WTC11 (cell line): ENCODE measurements around the gene LAMB4. TPM values are rescaled to one million over a fixed set of nuclear protein-coding genes. Genes with fewer than 3 reads are reported as not detected.

ENCODE experiments used
- ATAC-seq: fragments of 200-7000 bp; cut with Tn5 transposase; 2 replicates; pipeline ENCODE4 v1.10.0; 2021; ENCODE audit warnings: mild to moderate bottlenecking, moderate library complexity
- CTCF ChIA-PET: fragments of 300-600 bp; sonication (Branson Sonifier 250); formaldehyde crosslinking; loops from one replicate; lab custom pipeline; 2021; ENCODE audit warnings: antibody characterized with exemption; lab: Charles Lee
- POLR2A ChIA-PET: fragments of 350-600 bp; sonication (Branson Sonifier 250); formaldehyde crosslinking; loops from one replicate; lab custom pipeline; 2021; ENCODE audit warnings: antibody characterized with exemption; lab: Charles Lee
- DNase-seq: peaks from one replicate; pipeline ENCODE4 v3.0.0; 2021; ENCODE audit warnings: low spot score
- H3K27ac Mint-ChIP-seq: 2 replicates; pipeline ENCODE4 v1.8.0; 2021; ENCODE audit warnings: mixed read lengths
- H3K27me3 Mint-ChIP-seq: 2 replicates; pipeline ENCODE4 v1.8.0; 2021; ENCODE audit warnings: low read depth, mild to moderate bottlenecking, moderate library complexity, mixed read lengths
- H3K36me3 Mint-ChIP-seq: 2 replicates; pipeline ENCODE4 v1.8.0; 2021; ENCODE audit warnings: mixed read lengths
- H3K4me1 Mint-ChIP-seq: 2 replicates; pipeline ENCODE4 v1.8.0; 2022; ENCODE audit warnings: mixed read lengths
- H3K4me3 Mint-ChIP-seq: 2 replicates; pipeline ENCODE4 v1.8.0; 2021; ENCODE audit warnings: mild to moderate bottlenecking, moderate library complexity, mixed read lengths
- H3K9me3 Mint-ChIP-seq: 2 replicates; pipeline ENCODE4 v1.8.0; 2021; ENCODE audit warnings: mixed read lengths
- ESRRA ChIP-seq: sonication (generic); formaldehyde crosslinking; IDR thresholded peaks from 2 replicates; pipeline ENCODE4 v1.8.1; 2022; ENCODE audit warnings: mild to moderate bottlenecking, missing genetic modification reagents, borderline replicate concordance
- FOXK1 ChIP-seq: sonication (generic); formaldehyde crosslinking; IDR thresholded peaks from 2 replicates; pipeline ENCODE4 v1.8.0; 2022; ENCODE audit warnings: mild to moderate bottlenecking, moderate library complexity, missing genetic modification reagents
- FOXP1 ChIP-seq: sonication (generic); formaldehyde crosslinking; IDR thresholded peaks from 2 replicates; pipeline ENCODE4 v1.8.0; 2022; ENCODE audit warnings: missing genetic modification reagents, mild to moderate bottlenecking, moderate library complexity, borderline replicate concordance
- KAT7 ChIP-seq: sonication (generic); formaldehyde crosslinking; IDR thresholded peaks from 2 replicates; pipeline ENCODE4 v1.8.1; 2023; ENCODE audit warnings: missing genetic modification reagents, mild to moderate bottlenecking, borderline replicate concordance
- NFYB ChIP-seq: sonication (generic); formaldehyde crosslinking; conservative IDR thresholded peaks from 2 replicates; pipeline ENCODE4 v1.8.0; 2022; ENCODE audit warnings: low read depth, missing genetic modification reagents
- PRRX2 ChIP-seq: fragments of 250-450 bp; sonication (Bioruptor Pico); IDR thresholded peaks from 2 replicates; pipeline ENCODE4 v1.8.0; 2021; ENCODE audit warnings: mild to moderate bottlenecking
- SMAD4 ChIP-seq: sonication (generic); formaldehyde crosslinking; IDR thresholded peaks from 2 replicates; pipeline ENCODE4 v1.8.0; 2022; ENCODE audit warnings: mild to moderate bottlenecking, missing genetic modification reagents
- ZNF263 ChIP-seq: sonication (generic); formaldehyde crosslinking; IDR thresholded peaks from 2 replicates; pipeline ENCODE4 v1.8.1; 2022; ENCODE audit warnings: low read depth, mild to moderate bottlenecking, moderate library complexity, missing genetic modification reagents
- total RNA-seq: library from RNA; stranded (reverse); gene quantifications from 3 replicates; pipeline ENCODE4 v1.2.3, GENCODE V29; 2021
- TF ChIP-seq, protein P1 (sequence below): sonication (generic); formaldehyde crosslinking; IDR thresholded peaks from 2 replicates; pipeline ENCODE4 v1.8.1; 2023; ENCODE audit warnings: mild to moderate bottlenecking, missing genetic modification reagents, borderline replicate concordance
- TF ChIP-seq, protein P2 (sequence below): sonication (generic); formaldehyde crosslinking; IDR thresholded peaks from 2 replicates; pipeline ENCODE4 v1.8.1; 2022; ENCODE audit warnings: missing genetic modification reagents, borderline replicate concordance
- TF ChIP-seq, protein P3 (sequence below): fragments of 250-450 bp; sonication (Bioruptor Pico); IDR thresholded peaks from 2 replicates; pipeline ENCODE4 v1.8.0; 2021; ENCODE audit warnings: mild to moderate bottlenecking
- TF ChIP-seq, protein P4 (sequence below): fragments of 250-450 bp; sonication (Bioruptor Pico); IDR thresholded peaks from 2 replicates; pipeline ENCODE4 v2.1.2; 2022; ENCODE audit warnings: mild to moderate bottlenecking, moderate library complexity
- TF ChIP-seq, protein P5 (sequence below): sonication (generic); formaldehyde crosslinking; IDR thresholded peaks from 2 replicates; pipeline ENCODE4 v1.8.0; 2022; ENCODE audit warnings: mild to moderate bottlenecking, missing genetic modification reagents
- TF ChIP-seq, protein P6 (sequence below): sonication (generic); formaldehyde crosslinking; IDR thresholded peaks from 2 replicates; pipeline ENCODE4 v1.8.1; 2023; ENCODE audit warnings: mild to moderate bottlenecking, missing genetic modification reagents
- TF ChIP-seq, protein P7 (sequence below): fragments of 250-450 bp; sonication (Bioruptor Pico); IDR thresholded peaks from 2 replicates; pipeline ENCODE4 v1.9.0; 2021; ENCODE audit warnings: mild to moderate bottlenecking, borderline replicate concordance

LAMB4 gene
- total RNA-seq, 1 experiment from 2014 or later: not detected

DNA sequence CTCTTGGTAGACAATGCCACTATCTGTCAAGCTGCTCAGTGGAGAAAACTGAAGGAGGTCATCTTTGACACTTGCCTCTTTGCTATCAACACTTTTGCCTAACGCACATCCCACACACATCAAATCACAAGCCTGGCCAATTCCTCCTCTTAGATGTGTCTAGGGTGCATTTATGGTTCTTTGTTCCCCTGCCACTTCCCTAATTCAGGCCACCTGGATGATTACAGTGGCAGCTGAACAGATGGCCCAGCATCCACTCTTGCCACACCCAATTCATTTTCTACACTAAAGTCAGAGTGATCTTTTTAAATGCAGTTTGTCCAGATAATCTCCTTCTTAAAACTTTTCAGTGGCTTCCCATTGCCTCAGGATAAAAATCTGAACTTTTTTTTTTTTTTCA lies 58.6 kb downstream of the LAMB4 start:
- ChIA-PET CTCF (no interaction called here), POLR2A (no interaction called here)
- no peaks in the 10 kb centered on the region for H3K27me3 Mint-ChIP-seq
- H3K4me3 Mint-ChIP-seq: no peak overlapping the region
- no peak for DNase-seq
- H3K4me1 Mint-ChIP-seq: no peaks in the 10 kb centered on the region
- no peak overlapping the region for H3K27ac Mint-ChIP-seq
- no peaks in the 10 kb centered on the region for H3K36me3 Mint-ChIP-seq
- H3K9me3 Mint-ChIP-seq: no peaks in the 10 kb centered on the region
- TF ChIP-seq SMAD4 (CRISPR knock-in tag) (no peak), PRRX2 (CRISPR knock-in tag) (no peak), ZNF263 (CRISPR knock-in tag) (no peak), NFYB (CRISPR knock-in tag) (no peak), FOXP1 (CRISPR knock-in tag) (no peak), FOXK1 (CRISPR knock-in tag) (no peak), KAT7 (CRISPR knock-in tag) (no peak), ESRRA (no peak)
- TF ChIP-seq, protein P1, sequence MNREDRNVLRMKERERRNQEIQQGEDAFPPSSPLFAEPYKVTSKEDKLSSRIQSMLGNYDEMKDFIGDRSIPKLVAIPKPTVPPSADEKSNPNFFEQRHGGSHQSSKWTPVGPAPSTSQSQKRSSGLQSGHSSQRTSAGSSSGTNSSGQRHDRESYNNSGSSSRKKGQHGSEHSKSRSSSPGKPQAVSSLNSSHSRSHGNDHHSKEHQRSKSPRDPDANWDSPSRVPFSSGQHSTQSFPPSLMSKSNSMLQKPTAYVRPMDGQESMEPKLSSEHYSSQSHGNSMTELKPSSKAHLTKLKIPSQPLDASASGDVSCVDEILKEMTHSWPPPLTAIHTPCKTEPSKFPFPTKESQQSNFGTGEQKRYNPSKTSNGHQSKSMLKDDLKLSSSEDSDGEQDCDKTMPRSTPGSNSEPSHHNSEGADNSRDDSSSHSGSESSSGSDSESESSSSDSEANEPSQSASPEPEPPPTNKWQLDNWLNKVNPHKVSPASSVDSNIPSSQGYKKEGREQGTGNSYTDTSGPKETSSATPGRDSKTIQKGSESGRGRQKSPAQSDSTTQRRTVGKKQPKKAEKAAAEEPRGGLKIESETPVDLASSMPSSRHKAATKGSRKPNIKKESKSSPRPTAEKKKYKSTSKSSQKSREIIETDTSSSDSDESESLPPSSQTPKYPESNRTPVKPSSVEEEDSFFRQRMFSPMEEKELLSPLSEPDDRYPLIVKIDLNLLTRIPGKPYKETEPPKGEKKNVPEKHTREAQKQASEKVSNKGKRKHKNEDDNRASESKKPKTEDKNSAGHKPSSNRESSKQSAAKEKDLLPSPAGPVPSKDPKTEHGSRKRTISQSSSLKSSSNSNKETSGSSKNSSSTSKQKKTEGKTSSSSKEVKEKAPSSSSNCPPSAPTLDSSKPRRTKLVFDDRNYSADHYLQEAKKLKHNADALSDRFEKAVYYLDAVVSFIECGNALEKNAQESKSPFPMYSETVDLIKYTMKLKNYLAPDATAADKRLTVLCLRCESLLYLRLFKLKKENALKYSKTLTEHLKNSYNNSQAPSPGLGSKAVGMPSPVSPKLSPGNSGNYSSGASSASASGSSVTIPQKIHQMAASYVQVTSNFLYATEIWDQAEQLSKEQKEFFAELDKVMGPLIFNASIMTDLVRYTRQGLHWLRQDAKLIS (CRISPR knock-in tag): no peak
- TF ChIP-seq, protein P2, sequence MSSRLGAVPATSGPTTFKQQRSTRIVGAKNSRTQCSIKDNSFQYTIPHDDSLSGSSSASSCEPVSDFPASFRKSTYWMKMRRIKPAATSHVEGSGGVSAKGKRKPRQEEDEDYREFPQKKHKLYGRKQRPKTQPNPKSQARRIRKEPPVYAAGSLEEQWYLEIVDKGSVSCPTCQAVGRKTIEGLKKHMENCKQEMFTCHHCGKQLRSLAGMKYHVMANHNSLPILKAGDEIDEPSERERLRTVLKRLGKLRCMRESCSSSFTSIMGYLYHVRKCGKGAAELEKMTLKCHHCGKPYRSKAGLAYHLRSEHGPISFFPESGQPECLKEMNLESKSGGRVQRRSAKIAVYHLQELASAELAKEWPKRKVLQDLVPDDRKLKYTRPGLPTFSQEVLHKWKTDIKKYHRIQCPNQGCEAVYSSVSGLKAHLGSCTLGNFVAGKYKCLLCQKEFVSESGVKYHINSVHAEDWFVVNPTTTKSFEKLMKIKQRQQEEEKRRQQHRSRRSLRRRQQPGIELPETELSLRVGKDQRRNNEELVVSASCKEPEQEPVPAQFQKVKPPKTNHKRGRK: no peak
- TF ChIP-seq, protein P3, sequence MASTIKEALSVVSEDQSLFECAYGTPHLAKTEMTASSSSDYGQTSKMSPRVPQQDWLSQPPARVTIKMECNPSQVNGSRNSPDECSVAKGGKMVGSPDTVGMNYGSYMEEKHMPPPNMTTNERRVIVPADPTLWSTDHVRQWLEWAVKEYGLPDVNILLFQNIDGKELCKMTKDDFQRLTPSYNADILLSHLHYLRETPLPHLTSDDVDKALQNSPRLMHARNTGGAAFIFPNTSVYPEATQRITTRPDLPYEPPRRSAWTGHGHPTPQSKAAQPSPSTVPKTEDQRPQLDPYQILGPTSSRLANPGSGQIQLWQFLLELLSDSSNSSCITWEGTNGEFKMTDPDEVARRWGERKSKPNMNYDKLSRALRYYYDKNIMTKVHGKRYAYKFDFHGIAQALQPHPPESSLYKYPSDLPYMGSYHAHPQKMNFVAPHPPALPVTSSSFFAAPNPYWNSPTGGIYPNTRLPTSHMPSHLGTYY: no peak
- TF ChIP-seq, protein P4, sequence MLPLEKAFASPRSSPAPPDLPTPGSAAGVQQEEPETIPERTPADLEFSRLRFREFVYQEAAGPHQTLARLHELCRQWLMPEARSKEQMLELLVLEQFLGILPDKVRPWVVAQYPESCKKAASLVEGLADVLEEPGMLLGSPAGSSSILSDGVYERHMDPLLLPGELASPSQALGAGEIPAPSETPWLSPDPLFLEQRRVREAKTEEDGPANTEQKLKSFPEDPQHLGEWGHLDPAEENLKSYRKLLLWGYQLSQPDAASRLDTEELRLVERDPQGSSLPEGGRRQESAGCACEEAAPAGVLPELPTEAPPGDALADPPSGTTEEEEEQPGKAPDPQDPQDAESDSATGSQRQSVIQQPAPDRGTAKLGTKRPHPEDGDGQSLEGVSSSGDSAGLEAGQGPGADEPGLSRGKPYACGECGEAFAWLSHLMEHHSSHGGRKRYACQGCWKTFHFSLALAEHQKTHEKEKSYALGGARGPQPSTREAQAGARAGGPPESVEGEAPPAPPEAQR (CRISPR knock-in tag): no peak
- TF ChIP-seq, protein P5, sequence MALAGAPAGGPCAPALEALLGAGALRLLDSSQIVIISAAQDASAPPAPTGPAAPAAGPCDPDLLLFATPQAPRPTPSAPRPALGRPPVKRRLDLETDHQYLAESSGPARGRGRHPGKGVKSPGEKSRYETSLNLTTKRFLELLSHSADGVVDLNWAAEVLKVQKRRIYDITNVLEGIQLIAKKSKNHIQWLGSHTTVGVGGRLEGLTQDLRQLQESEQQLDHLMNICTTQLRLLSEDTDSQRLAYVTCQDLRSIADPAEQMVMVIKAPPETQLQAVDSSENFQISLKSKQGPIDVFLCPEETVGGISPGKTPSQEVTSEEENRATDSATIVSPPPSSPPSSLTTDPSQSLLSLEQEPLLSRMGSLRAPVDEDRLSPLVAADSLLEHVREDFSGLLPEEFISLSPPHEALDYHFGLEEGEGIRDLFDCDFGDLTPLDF: no peak
- TF ChIP-seq, protein P6, sequence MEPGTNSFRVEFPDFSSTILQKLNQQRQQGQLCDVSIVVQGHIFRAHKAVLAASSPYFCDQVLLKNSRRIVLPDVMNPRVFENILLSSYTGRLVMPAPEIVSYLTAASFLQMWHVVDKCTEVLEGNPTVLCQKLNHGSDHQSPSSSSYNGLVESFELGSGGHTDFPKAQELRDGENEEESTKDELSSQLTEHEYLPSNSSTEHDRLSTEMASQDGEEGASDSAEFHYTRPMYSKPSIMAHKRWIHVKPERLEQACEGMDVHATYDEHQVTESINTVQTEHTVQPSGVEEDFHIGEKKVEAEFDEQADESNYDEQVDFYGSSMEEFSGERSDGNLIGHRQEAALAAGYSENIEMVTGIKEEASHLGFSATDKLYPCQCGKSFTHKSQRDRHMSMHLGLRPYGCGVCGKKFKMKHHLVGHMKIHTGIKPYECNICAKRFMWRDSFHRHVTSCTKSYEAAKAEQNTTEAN (CRISPR knock-in tag): no peak
- TF ChIP-seq, protein P7, sequence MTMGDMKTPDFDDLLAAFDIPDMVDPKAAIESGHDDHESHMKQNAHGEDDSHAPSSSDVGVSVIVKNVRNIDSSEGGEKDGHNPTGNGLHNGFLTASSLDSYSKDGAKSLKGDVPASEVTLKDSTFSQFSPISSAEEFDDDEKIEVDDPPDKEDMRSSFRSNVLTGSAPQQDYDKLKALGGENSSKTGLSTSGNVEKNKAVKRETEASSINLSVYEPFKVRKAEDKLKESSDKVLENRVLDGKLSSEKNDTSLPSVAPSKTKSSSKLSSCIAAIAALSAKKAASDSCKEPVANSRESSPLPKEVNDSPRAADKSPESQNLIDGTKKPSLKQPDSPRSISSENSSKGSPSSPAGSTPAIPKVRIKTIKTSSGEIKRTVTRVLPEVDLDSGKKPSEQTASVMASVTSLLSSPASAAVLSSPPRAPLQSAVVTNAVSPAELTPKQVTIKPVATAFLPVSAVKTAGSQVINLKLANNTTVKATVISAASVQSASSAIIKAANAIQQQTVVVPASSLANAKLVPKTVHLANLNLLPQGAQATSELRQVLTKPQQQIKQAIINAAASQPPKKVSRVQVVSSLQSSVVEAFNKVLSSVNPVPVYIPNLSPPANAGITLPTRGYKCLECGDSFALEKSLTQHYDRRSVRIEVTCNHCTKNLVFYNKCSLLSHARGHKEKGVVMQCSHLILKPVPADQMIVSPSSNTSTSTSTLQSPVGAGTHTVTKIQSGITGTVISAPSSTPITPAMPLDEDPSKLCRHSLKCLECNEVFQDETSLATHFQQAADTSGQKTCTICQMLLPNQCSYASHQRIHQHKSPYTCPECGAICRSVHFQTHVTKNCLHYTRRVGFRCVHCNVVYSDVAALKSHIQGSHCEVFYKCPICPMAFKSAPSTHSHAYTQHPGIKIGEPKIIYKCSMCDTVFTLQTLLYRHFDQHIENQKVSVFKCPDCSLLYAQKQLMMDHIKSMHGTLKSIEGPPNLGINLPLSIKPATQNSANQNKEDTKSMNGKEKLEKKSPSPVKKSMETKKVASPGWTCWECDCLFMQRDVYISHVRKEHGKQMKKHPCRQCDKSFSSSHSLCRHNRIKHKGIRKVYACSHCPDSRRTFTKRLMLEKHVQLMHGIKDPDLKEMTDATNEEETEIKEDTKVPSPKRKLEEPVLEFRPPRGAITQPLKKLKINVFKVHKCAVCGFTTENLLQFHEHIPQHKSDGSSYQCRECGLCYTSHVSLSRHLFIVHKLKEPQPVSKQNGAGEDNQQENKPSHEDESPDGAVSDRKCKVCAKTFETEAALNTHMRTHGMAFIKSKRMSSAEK: no peak
- ATAC-seq: no peak
